Bronchial smooth muscle cell (primary cell): ENCODE measurements around the gene NCKIPSD. TPM values are rescaled to one million over a fixed set of nuclear protein-coding genes. Genes with fewer than 3 reads are reported as not detected.

Source experiments
- total RNA-seq: library from RNA; depleted of rRNA; stranded (reverse); fragments of >200 nt; gene quantifications from 2 replicates; pipeline ENCODE4 v1.2.1, GENCODE V29; 2014

Gene NCKIPSD
- 8.4 and 9.4 TPM in 2 replicates for total RNA-seq

GRCh38 chr3:48685603-48686511, at the start of gene NCKIPSD:
TSS of gene NCKIPSD (minus strand) at chr3:48685915. CDS start at chr3:48685807, 108 bp downstream.

GRCh38 chr3:48716982-48717746, 31.4 kb upstream of the NCKIPSD start, which contains the start of gene IP6K2:
TSS of gene IP6K2 (minus strand) at chr3:48717221. CDS start at chr3:48695291, 21,930 bp downstream.

GRCh38 chr3:48662753-48663488, 22.8 kb downstream of the NCKIPSD start, which contains the start of gene CELSR3:
TSS of gene CELSR3 (minus strand) at chr3:48662886. CDS start at chr3:48662634, 252 bp downstream.

GRCh38 chr3:48635222-48636021, 50.3 kb downstream of the NCKIPSD start, which contains the start of gene SLC26A6:
TSS of gene SLC26A6 (minus strand) at chr3:48635461. CDS start at chr3:48635393, 68 bp downstream.

Other genes with a start within 250 kb of the NCKIPSD start
- gene CCDC51, start 245.8 kb downstream of the NCKIPSD start, total RNA-seq = 36.0 and 43.8 TPM in 2 replicates
- gene TMA7, start 245.7 kb downstream of the NCKIPSD start, total RNA-seq = 256 and 553 TPM in 2 replicates
- gene ATRIP, start 239.2 kb downstream of the NCKIPSD start, total RNA-seq = 3.3 and 3.6 TPM in 2 replicates
- 91.1 and 113 TPM in 2 replicates for gene SHISA5, start 181.7 kb downstream of the NCKIPSD start, total RNA-seq
- 4.9 and 5.7 TPM in 2 replicates for gene PFKFB4, start 129.1 kb downstream of the NCKIPSD start, total RNA-seq
- gene UCN2, start 122.1 kb downstream of the NCKIPSD start, total RNA-seq = 0.32 and 0.34 TPM in 2 replicates
- 27.0 and 27.6 TPM in 2 replicates for gene COL7A1, start 90.6 kb downstream of the NCKIPSD start, total RNA-seq
- 294 and 307 TPM in 2 replicates for gene UQCRC1, start 76.3 kb downstream of the NCKIPSD start, total RNA-seq
- gene TMEM89, start 64.1 kb downstream of the NCKIPSD start, total RNA-seq = not detected in 2 replicates
- 16.7 and 18.5 TPM in 2 replicates for gene SLC26A6, start 50.5 kb downstream of the NCKIPSD start, total RNA-seq
- 0.52 and 1.1 TPM in 2 replicates for gene CELSR3, start 23.0 kb downstream of the NCKIPSD start, total RNA-seq
- gene IP6K2, start 31.3 kb upstream of the NCKIPSD start, total RNA-seq = 55.3 and 61.5 TPM in 2 replicates
- gene PRKAR2A, start 162.0 kb upstream of the NCKIPSD start, total RNA-seq = 19.2 and 23.5 TPM in 2 replicates
- 20.8 and 21.0 TPM in 2 replicates for gene SLC25A20, start 213.0 kb upstream of the NCKIPSD start, total RNA-seq
- gene ARIH2, start 232.9 kb upstream of the NCKIPSD start, total RNA-seq = 47.3 and 59.5 TPM in 2 replicates